Raji (cell line): Measurements from ENCODE around the gene CNKSR1.

Experiments used
- POLR2A ChIP-seq: IDR thresholded peaks from 2 replicates; pipeline ENCODE4 v1.6.1; 2011; ENCODE audit warnings: low read depth, low read length, control low read depth; ENCODE audit not compliant: insufficient read depth

Gene CNKSR1

DNA sequence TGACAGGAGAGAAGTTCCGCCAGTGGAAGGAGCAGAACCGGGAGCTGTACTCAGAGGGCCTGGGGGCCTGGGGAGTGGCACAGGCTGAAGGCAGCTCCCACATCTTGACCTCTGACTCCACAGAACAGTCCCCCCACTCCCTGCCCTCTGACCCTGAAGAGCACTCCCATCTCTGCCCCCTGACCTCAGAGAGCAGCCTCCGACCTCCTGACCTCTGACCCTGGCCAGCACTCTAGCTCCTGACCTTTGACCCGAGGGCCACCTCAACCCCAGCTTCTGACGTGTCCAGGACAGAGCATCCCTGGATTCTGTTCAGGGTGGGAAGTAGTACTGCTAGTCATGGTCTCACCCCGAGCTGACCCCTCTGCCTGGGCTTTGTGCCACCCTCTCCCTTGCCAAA, 12.0 kb downstream of the CNKSR1 start:
- no peak for TF ChIP-seq POLR2A

DNA sequence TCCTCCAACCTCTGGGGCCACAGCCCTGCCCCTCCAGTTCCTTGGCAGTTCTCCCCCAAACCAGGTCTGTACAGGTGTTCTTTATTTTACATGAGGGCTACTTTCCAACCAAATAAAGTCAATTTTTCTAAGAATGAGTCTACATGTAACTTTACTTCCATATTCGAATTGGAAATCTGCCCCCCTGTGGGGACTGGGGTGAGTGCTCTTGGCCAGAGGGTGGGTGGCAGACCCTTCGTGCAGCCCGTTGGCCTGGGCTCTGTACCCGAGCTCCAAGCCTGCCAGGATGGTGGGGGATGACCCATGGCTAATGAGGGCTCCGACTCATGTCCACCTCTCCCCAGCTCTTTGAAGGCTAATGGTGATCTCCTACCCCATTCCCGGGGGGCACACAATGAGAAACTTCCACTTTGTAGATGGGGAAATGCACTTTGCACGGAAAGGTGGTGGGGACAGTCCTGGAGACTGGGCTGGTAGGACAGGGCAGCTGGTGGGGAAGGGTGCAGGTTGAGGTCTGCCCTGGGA, 12.5 kb downstream of the CNKSR1 start:
- TF ChIP-seq POLR2A: no peak

- no peak for TF ChIP-seq POLR2A
These were observed 13.2 kb downstream of the CNKSR1 start, which contains the start of gene CATSPER4 for GRCh38 chr1:26190373-26190987. Gene CATSPER4 (plus strand): TSS chr1:26190602. CDS start chr1:26190628, 26 bp downstream.

- TF ChIP-seq POLR2A: no peak
These were observed 14.4 kb downstream of the CNKSR1 start for GRCh38 chr1:26191739-26192138.

DNA sequence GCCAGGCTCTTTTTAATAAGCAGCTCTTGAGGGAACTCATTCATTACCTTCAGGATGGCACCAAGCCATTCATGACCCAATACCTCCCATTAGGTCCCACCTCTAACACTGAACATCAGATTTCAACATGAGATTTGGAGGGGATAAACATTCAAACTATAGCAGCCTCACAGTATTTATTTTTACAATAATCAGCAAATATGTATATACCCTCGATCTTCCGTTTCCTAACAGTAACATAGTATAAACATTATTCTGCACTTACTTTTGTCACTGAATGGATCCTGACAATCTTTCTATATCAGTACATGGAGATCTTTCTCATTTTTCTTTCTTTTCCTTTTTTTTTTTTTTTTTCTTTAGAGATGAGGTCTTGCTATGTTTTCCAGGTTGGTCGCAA, 18.5 kb downstream of the CNKSR1 start:
- TF ChIP-seq POLR2A: no peak

- TF ChIP-seq POLR2A: no peak
These were observed 20.0 kb downstream of the CNKSR1 start for GRCh38 chr1:26197301-26197700.

GRCh38 chr1:26197813-26198212, 20.5 kb downstream of the CNKSR1 start:
- TF ChIP-seq POLR2A: no peak

DNA sequence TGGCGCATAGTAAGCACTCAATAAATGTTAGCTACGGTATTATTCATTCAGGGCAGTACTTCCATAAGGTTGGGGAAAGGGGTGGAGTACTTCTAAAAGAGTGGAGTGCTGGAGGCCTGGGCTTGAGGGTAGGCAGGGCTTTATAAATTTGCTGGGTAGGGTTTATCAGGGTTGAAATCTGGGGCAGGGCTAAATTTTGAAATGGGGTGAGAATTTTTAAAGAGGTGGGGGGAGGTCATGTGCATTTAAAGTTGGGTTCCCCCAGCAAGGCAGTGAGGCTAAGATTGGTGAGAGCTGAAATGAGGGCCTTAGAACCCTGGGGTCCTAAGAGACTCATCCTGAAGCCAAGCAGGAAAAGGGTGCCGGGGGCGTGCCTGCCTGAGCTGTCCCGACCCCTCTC, 23.1 kb downstream of the CNKSR1 start:
- no peak for TF ChIP-seq POLR2A

GRCh38 chr1:26203642-26204318, 26.5 kb downstream of the CNKSR1 start:
- TF ChIP-seq POLR2A: no peak

GRCh38 chr1:26210147-26210870, 33.0 kb downstream of the CNKSR1 start:
- no peak for TF ChIP-seq POLR2A

DNA sequence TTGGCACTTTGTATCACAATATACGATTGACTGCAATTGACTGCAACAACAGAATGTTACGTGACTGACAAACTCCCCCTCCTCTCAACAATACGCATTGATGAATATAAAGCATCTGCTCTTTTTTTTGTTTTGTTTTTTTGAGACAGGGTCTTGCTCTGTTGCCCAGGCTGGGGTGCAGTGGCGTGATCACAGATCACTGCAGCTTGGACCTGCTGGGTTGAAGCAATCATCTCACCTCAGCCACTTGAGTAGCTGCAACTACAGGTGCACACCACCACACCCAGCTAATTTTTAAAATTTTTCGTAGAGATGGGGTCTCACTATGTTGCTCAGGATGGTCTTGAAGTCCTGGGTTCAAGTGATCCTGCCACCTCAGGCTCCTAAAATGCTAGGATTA, 35.4 kb downstream of the CNKSR1 start:
- no peak for TF ChIP-seq POLR2A

GRCh38 chr1:26213335-26213905, 36.1 kb downstream of the CNKSR1 start:
- TF ChIP-seq POLR2A: no peak

GRCh38 chr1:26215246-26215645, 38.0 kb downstream of the CNKSR1 start:
- TF ChIP-seq POLR2A: no peak

DNA sequence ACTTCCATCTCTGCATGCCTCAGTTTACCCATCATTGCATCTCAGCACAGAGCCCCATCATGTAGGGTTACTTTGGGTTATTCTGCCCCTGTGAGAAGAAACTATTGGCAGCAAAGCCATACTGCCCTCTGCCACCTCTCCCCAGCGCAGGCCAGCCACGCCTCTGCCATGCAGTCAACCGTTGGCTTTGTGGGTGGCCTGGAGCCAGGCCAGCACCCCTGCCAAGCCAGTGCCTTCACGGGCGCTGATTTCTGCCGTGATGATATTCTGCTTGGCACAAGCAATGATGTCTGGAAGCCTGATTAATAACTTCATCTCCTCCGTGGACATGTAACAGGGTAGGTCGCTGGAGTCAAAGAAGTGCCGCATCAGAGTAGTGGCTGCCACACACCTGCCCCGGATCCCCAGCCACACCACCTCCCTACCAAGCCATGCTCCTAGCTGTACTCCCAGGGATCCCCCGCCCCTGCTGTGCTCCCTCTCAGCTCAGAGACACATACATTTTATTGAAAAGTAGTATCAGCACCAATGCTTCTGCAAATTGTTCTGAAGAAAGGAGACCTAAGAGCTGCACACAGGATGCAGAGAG, 41.7 kb downstream of the CNKSR1 start:
- TF ChIP-seq POLR2A: no peak

DNA sequence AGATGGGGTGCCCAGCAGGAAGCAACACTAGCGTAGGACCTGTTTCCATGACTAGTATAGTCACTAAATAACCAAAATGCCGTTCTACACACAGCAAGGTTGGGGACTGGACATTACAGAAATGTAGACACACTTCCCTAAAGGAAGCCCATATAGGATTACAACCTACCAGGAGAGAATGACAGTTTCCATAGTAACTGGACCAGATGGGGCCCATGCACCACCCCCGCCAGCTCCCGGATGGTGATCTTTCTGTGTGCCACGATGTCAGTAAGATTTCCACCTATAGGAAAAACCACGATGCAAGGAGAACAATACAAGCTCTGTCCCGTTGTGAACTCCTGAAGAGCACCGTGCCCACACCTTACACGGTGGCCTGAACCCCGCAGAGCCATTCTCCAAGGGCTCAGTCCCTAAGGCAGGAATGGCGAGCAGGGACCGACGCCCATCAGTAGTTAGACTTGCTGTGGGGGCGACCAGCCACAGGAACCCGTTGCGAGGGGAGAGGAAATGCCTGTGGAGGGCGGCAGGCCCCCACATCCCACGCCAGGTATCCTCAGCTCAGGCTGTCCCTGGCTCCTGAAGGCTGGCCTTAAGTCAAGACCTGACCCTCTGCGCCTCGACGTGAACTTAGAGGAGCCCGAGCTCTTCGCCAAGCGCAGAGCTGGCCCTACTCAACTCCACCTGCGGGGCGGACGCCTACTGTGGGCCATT, 43.1 kb downstream of the CNKSR1 start:
- TF ChIP-seq POLR2A: no peak

- TF ChIP-seq POLR2A: no peak
These were observed 43.8 kb downstream of the CNKSR1 start for GRCh38 chr1:26221094-26221493.
